GM23338 (cell line): Measurements from ENCODE around the gene DOCK3. TPM values are rescaled to one million over a fixed set of nuclear protein-coding genes. Genes with fewer than 3 reads are reported as not detected.

ENCODE experiments used
- EZH2 ChIP-seq: fragments of 200-600 bp; sonication (generic); IDR thresholded peaks from one replicate; pipeline ENCODE4 v1.8.0; 2017; ENCODE audit warnings: antibody characterized with exemption, mild to moderate bottlenecking, low read depth; ENCODE audit not compliant: unreplicated experiment
- EZH2phosphoT487 ChIP-seq: fragments of 200-600 bp; sonication (generic); IDR thresholded peaks from one replicate; pipeline ENCODE4 v1.8.1; 2018; ENCODE audit warnings: antibody characterized with exemption; ENCODE audit not compliant: unreplicated experiment
- JUNB ChIP-seq: IDR thresholded peaks from one replicate; pipeline ENCODE4 v1.6.1; 2016; ENCODE audit warnings: antibody characterized with exemption; ENCODE audit not compliant: unreplicated experiment
- NANOG ChIP-seq: IDR thresholded peaks from 2 replicates; pipeline ENCODE4 v1.6.1; 2016; ENCODE audit warnings: antibody characterized with exemption, borderline replicate concordance
- STAT1 ChIP-seq: IDR thresholded peaks from one replicate; pipeline ENCODE4 v1.6.1; 2016; ENCODE audit warnings: antibody characterized with exemption; ENCODE audit not compliant: unreplicated experiment
- polyA plus RNA-seq: library from polyadenylated mRNA; unstranded; fragments of >200 nt; fragmentation: Nextera tagmentation; extraction: Ambion mirVana; gene quantifications from 2 replicates; pipeline ENCODE4 v1.2.1, GENCODE V29; 2016
- total RNA-seq: library from RNA; depleted of rRNA; stranded (reverse); fragments of >200 nt; shearing (Covaris generic); gene quantifications from 2 replicates; pipeline ENCODE4 v1.2.3, GENCODE V29; 2014
- TF ChIP-seq, protein P1 (sequence below): fragments of 250-450 bp; sonication (Bioruptor Pico); IDR thresholded peaks from 2 replicates; pipeline ENCODE4 v1.5.0; 2020; ENCODE audit warnings: mild to moderate bottlenecking, moderate library complexity
- TF ChIP-seq, protein P2 (sequence below): IDR thresholded peaks from one replicate; pipeline ENCODE4 v1.6.1; 2018; ENCODE audit warnings: antibody characterized with exemption; ENCODE audit not compliant: unreplicated experiment
- TF ChIP-seq, protein P3 (sequence below): IDR thresholded peaks from 2 replicates; pipeline ENCODE4 v1.6.1; 2016; ENCODE audit warnings: antibody characterized with exemption
- TF ChIP-seq, protein P4 (sequence below), 2 experiments: fragments of 200-600 bp in 1 of 2; sonication (generic) in 1 of 2; conservative IDR thresholded peaks; 2 replicates each; pipeline versions ENCODE4 v1.5.1 to v1.6.1; 2016 to 2017; ENCODE audit warnings: antibody characterized with exemption in 2 of 2, low read depth in 2 of 2, mild to moderate bottlenecking in 2 of 2, moderate library complexity in 1 of 2

The DOCK3 gene
- total and polyA plus RNA-seq, 2 experiments from 2014 or later, result 2.4 to 5.6 TPM

DNA sequence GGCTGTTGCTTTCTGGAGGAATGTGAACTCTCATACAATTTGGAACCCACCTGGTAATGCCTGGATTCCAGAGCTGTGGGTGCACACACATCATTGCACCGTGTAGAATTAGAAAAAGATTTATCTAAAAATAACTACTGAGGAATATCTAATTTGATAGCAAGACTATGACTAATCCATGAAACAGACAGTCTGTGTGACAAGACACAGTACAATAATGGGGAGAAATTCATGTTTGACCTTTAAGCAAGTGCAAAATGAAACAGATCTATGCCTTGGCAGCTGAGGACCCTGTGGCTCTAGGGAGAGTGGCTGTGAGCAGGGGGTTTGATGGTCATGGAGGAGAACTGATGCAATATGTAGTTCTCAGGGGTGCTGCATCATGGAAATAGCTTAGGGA, 7.9 kb upstream of the DOCK3 start (continued):
- TF ChIP-seq, protein P1, sequence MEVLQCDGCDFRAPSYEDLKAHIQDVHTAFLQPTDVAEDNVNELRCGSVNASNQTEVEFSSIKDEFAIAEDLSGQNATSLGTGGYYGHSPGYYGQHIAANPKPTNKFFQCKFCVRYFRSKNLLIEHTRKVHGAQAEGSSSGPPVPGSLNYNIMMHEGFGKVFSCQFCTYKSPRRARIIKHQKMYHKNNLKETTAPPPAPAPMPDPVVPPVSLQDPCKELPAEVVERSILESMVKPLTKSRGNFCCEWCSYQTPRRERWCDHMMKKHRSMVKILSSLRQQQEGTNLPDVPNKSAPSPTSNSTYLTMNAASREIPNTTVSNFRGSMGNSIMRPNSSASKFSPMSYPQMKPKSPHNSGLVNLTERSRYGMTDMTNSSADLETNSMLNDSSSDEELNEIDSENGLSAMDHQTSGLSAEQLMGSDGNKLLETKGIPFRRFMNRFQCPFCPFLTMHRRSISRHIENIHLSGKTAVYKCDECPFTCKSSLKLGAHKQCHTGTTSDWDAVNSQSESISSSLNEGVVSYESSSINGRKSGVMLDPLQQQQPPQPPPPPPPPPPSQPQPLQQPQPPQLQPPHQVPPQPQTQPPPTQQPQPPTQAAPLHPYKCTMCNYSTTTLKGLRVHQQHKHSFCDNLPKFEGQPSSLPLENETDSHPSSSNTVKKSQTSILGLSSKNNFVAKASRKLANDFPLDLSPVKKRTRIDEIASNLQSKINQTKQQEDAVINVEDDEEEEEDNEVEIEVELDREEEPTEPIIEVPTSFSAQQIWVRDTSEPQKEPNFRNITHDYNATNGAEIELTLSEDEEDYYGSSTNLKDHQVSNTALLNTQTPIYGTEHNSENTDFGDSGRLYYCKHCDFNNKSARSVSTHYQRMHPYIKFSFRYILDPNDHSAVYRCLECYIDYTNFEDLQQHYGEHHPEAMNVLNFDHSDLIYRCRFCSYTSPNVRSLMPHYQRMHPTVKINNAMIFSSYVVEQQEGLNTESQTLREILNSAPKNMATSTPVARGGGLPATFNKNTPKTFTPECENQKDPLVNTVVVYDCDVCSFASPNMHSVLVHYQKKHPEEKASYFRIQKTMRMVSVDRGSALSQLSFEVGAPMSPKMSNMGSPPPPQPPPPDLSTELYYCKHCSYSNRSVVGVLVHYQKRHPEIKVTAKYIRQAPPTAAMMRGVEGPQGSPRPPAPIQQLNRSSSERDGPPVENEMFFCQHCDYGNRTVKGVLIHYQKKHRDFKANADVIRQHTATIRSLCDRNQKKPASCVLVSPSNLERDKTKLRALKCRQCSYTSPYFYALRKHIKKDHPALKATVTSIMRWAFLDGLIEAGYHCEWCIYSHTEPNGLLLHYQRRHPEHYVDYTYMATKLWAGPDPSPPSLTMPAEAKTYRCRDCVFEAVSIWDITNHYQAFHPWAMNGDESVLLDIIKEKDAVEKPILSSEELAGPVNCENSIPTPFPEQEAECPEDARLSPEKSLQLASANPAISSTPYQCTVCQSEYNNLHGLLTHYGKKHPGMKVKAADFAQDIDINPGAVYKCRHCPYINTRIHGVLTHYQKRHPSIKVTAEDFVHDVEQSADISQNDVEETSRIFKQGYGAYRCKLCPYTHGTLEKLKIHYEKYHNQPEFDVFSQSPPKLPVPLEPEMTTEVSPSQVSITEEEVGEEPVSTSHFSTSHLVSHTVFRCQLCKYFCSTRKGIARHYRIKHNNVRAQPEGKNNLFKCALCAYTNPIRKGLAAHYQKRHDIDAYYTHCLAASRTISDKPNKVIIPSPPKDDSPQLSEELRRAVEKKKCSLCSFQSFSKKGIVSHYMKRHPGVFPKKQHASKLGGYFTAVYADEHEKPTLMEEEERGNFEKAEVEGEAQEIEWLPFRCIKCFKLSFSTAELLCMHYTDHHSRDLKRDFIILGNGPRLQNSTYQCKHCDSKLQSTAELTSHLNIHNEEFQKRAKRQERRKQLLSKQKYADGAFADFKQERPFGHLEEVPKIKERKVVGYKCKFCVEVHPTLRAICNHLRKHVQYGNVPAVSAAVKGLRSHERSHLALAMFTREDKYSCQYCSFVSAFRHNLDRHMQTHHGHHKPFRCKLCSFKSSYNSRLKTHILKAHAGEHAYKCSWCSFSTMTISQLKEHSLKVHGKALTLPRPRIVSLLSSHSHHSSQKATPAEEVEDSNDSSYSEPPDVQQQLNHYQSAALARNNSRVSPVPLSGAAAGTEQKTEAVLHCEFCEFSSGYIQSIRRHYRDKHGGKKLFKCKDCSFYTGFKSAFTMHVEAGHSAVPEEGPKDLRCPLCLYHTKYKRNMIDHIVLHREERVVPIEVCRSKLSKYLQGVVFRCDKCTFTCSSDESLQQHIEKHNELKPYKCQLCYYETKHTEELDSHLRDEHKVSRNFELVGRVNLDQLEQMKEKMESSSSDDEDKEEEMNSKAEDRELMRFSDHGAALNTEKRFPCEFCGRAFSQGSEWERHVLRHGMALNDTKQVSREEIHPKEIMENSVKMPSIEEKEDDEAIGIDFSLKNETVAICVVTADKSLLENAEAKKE (CRISPR knock-in tag), result no peak
- TF ChIP-seq, protein P2, sequence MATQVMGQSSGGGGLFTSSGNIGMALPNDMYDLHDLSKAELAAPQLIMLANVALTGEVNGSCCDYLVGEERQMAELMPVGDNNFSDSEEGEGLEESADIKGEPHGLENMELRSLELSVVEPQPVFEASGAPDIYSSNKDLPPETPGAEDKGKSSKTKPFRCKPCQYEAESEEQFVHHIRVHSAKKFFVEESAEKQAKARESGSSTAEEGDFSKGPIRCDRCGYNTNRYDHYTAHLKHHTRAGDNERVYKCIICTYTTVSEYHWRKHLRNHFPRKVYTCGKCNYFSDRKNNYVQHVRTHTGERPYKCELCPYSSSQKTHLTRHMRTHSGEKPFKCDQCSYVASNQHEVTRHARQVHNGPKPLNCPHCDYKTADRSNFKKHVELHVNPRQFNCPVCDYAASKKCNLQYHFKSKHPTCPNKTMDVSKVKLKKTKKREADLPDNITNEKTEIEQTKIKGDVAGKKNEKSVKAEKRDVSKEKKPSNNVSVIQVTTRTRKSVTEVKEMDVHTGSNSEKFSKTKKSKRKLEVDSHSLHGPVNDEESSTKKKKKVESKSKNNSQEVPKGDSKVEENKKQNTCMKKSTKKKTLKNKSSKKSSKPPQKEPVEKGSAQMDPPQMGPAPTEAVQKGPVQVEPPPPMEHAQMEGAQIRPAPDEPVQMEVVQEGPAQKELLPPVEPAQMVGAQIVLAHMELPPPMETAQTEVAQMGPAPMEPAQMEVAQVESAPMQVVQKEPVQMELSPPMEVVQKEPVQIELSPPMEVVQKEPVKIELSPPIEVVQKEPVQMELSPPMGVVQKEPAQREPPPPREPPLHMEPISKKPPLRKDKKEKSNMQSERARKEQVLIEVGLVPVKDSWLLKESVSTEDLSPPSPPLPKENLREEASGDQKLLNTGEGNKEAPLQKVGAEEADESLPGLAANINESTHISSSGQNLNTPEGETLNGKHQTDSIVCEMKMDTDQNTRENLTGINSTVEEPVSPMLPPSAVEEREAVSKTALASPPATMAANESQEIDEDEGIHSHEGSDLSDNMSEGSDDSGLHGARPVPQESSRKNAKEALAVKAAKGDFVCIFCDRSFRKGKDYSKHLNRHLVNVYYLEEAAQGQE, result no peak
- TF ChIP-seq NANOG (no peak), EZH2 (no peak), STAT1 (no peak), JUNB (no peak), EZH2phosphoT487 (no peak)
- TF ChIP-seq, protein P3, sequence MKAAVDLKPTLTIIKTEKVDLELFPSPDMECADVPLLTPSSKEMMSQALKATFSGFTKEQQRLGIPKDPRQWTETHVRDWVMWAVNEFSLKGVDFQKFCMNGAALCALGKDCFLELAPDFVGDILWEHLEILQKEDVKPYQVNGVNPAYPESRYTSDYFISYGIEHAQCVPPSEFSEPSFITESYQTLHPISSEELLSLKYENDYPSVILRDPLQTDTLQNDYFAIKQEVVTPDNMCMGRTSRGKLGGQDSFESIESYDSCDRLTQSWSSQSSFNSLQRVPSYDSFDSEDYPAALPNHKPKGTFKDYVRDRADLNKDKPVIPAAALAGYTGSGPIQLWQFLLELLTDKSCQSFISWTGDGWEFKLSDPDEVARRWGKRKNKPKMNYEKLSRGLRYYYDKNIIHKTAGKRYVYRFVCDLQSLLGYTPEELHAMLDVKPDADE, result no peak
- TF ChIP-seq, protein P4, sequence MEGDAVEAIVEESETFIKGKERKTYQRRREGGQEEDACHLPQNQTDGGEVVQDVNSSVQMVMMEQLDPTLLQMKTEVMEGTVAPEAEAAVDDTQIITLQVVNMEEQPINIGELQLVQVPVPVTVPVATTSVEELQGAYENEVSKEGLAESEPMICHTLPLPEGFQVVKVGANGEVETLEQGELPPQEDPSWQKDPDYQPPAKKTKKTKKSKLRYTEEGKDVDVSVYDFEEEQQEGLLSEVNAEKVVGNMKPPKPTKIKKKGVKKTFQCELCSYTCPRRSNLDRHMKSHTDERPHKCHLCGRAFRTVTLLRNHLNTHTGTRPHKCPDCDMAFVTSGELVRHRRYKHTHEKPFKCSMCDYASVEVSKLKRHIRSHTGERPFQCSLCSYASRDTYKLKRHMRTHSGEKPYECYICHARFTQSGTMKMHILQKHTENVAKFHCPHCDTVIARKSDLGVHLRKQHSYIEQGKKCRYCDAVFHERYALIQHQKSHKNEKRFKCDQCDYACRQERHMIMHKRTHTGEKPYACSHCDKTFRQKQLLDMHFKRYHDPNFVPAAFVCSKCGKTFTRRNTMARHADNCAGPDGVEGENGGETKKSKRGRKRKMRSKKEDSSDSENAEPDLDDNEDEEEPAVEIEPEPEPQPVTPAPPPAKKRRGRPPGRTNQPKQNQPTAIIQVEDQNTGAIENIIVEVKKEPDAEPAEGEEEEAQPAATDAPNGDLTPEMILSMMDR (conservative IDR thresholded peaks at IDR 0.05; ENCODE audit: low read depth in 2 of 2), result no peak
